ENCODE results near the gene SH3BGRL2. TPM values are rescaled to one million over a fixed set of nuclear protein-coding genes. Genes with fewer than 3 reads are reported as not detected.

Gene SH3BGRL2
- total and polyA plus RNA-seq, 2 of the 8 experiments (the other 6 are each of a cell fraction or from before 2014, with no cell fraction given), result 6.0 to 20.3 TPM

GRCh38 chr6:79649016-79649415 is 17.9 kb downstream of the SH3BGRL2 start:
- FAIRE-seq, result no peak
- no peaks in the 10 kb centered on the region; a peak in 1 of 8 replicates for H3K36me3 ChIP-seq (ENCODE audit: control insufficient read depth in 2 of 4, insufficient read depth in 4 of 4, low read length in 3 of 4)

More at GRCh38 chr6:79649016-79649415, 17.9 kb downstream of the SH3BGRL2 start:
- Histone ChIP-seq H4K8ac (ENCODE audit: extremely low read depth, insufficient read depth, low read length) (no peak overlapping the region), H3K4me1 (replicated peaks in 1 of 4; ENCODE audit: control insufficient read depth in 3 of 4, insufficient read depth in 4 of 4, low read length in 3 of 4) (peaks cover 0 to 3% (median 2%) of the 10 kb centered on the region in 4 experiments; a peak in 2 of 7 replicates), H2BK5ac (ENCODE audit: low read depth, low read length) (no peak overlapping the region), H3K23ac (ENCODE audit: insufficient read length) (no peak overlapping the region), H3K27ac (ENCODE audit: low read depth, low read length) (no peak overlapping the region), H2BK15ac (ENCODE audit: low read length) (no peak overlapping the region), H3K79me1 (ENCODE audit: low read depth, low read length) (no peaks in the 10 kb centered on the region), H4K91ac (replicated peaks; ENCODE audit: insufficient read length, low read length) (no peak overlapping the region), H3K4me3 (ENCODE audit: extremely low read depth in 1 of 4, insufficient read depth in 2 of 4, low read depth in 3 of 4, low read length in 4 of 4) (no peak overlapping the region), H3K9ac (replicated peaks in 1 of 4; ENCODE audit: extremely low read depth in 1 of 4, low read depth in 3 of 4, low read length in 3 of 4) (no peak overlapping the region), H3K23me2 (ENCODE audit: low read depth, low read length) (no peaks in the 10 kb centered on the region; the same call in 1 of the 2 replicates), H2BK120ac (replicated peaks; ENCODE audit: low read depth, low read length) (no peak overlapping the region), H3K4me2 (ENCODE audit: insufficient read depth in 1 of 2, low read depth in 2 of 2, low read length in 2 of 2) (no peak overlapping the region), H3K9me3 (ENCODE audit: insufficient read depth in 2 of 2, low read depth in 1 of 2, low read length in 1 of 2) (no peaks in the 10 kb centered on the region), H4K5ac (ENCODE audit: insufficient read length, low read depth, low read length) (no peak overlapping the region), H3K18ac (ENCODE audit: extremely low read depth, low read length) (no peak overlapping the region), H3K56ac (replicated peaks; ENCODE audit: insufficient read length, low read depth, low read length) (no peak overlapping the region), H3K14ac (ENCODE audit: insufficient read length) (no peak overlapping the region), H3K79me2 (ENCODE audit: control insufficient read depth in 1 of 2, insufficient read depth in 2 of 2, low read length in 2 of 2) (peaks cover 0 to 7% of the 10 kb centered on the region in 2 experiments; a peak in 2 of 4 replicates), H3K27me3 (replicated peaks in 1 of 4; ENCODE audit: control insufficient read depth in 3 of 4, extremely low read depth in 1 of 4, insufficient read depth in 3 of 4, low read length in 3 of 4) (no peaks in the 10 kb centered on the region), H2AFZ (ENCODE audit: low read length) (no peak overlapping the region), H2BK12ac (ENCODE audit: low read depth, low read length) (no peak overlapping the region), H2AK5ac (ENCODE audit: low read depth, low read length) (no peak overlapping the region), H4K20me1 (replicated peaks in 1 of 2; ENCODE audit: control insufficient read depth in 1 of 2, insufficient read depth in 2 of 2, low read length in 2 of 2) (no peaks in the 10 kb centered on the region), H2BK20ac (ENCODE audit: low read length) (no peak overlapping the region), H3K4ac (replicated peaks; ENCODE audit: insufficient read length, low read depth, low read length) (no peak overlapping the region)
- no peak for TF ChIP-seq POLR2A (IDR thresholded peaks at IDR 0.05; ENCODE audit: control extremely low read depth in 1 of 2, low read depth in 2 of 2, low read length in 2 of 2)
- no peak for TF ChIP-seq ATF2 (IDR thresholded peaks at IDR 0.05; ENCODE audit: low read length)
- no peak for TF ChIP-seq JUND (IDR thresholded peaks at IDR 0.05; ENCODE audit: low read length)
- no peak for TF ChIP-seq SP1 (IDR thresholded peaks at IDR 0.05; ENCODE audit: low read depth, low read length)
- no peak for TF ChIP-seq SRF (IDR thresholded peaks at IDR 0.05; ENCODE audit: low read depth, low read length)
- TF ChIP-seq ASH2L (IDR thresholded peaks at IDR 0.05; ENCODE audit: low read length), result no peak
- TF ChIP-seq SIX5 (IDR thresholded peaks at IDR 0.05; ENCODE audit: low read depth, low read length), result no peak
- ChIA-PET CTCF (ENCODE audit: partially characterized antibody) (interaction anchor here (0.9 to 2.3 kb wide), 9 partner anchors 10 to 112 kb away, joined by 3 to 10 read pairs (median 4); partner anchors contain the start of gene LCA5), POLR2A (ENCODE audit: partially characterized antibody) (interaction anchor here (1.0 to 2.3 kb wide), 3 partner anchors 10 to 23 kb away, joined by 3 to 13 read pairs (median 4); partner anchors contain the start of gene SH3BGRL2)
- DNase-seq (ENCODE audit: low read depth in 1 of 2, low spot score in 2 of 2), result no peak

Measured in H1 (cell line).